Esophagus squamous epithelium (tissue), 5 donors: ENCODE data around the gene ACSF2. TPM values are rescaled to one million over a fixed set of nuclear protein-coding genes. Genes with fewer than 3 reads are reported as not detected.

ENCODE experiments used
- DNase-seq: peaks from one replicate; lab custom pipeline; 2025; lab: John Stamatoyannopoulos, UW
- H3K27ac ChIP-seq, 4 donors: fragments of 200-600 bp; sonication (generic); one replicate each; pipeline ENCODE4 v1.5.1; 2016 to 2019; ENCODE audit warnings: mild to moderate bottlenecking in 1 of 4
- H3K27me3 ChIP-seq, 4 donors: fragments of 200-600 bp; sonication (generic); 1 replicate in 3 of 4; 2 replicates in 1 of 4; pipeline versions ENCODE4 v1.5.1 to v1.6.0; 2017 to 2021; ENCODE audit warnings: antibody characterized with exemption in 1 of 4
- H3K36me3 ChIP-seq, 3 donors: fragments of 200-600 bp; sonication (generic); one replicate each; pipeline ENCODE4 v1.5.1; 2016 to 2019
- H3K4me1 ChIP-seq, 3 donors: fragments of 200-600 bp; sonication (generic); one replicate each; pipeline ENCODE4 v1.5.1; 2017 to 2019
- H3K4me3 ChIP-seq, 4 donors: fragments of 200-600 bp; sonication (generic); 1 replicate in 3 of 4; 2 replicates in 1 of 4; pipeline ENCODE4 v1.5.1; 2016 to 2019; ENCODE audit warnings: mild to moderate bottlenecking in 2 of 4, moderate library complexity in 1 of 4
- H3K9me3 ChIP-seq, 3 donors: fragments of 200-600 bp; sonication (generic); one replicate each; pipeline ENCODE4 v1.5.1; 2016 to 2019
- CTCF ChIP-seq, 6 experiments: fragments of 450-650 bp in 4 of 6; fragments of 200-600 bp in 2 of 6; sonication (generic) in 2 of 6; IDR thresholded peaks; one replicate each; pipeline ENCODE4 v1.5.1; 2016 to 2019; ENCODE audit warnings: antibody characterized with exemption in 6 of 6, mild to moderate bottlenecking in 4 of 6, moderate library complexity in 4 of 6
- POLR2A ChIP-seq, 4 donors: fragments of 450-650 bp; IDR thresholded peaks; one replicate each; pipeline ENCODE4 v1.6.1; 2017; ENCODE audit warnings: antibody characterized with exemption in 4 of 4, mild to moderate bottlenecking in 4 of 4, moderate library complexity in 3 of 4
- WGBS, 2 donors: methylation state at CpG; one replicate each; pipeline ENCODE4 v1.1.5; 2018; 5-methylcytosine and 5-hydroxymethylcytosine counted together
- intact Hi-C: fragments of 100-400 bp; cut with DNase I; formaldehyde crosslinking; loops from one replicate; pipeline ENCODE4 v1.15.0; 2022
- total RNA-seq, 4 donors: library from RNA; depleted of rRNA; stranded (reverse); fragments of >200 nt; gene quantifications; one replicate each; pipeline ENCODE4 v1.1.0, GENCODE V29; 2016
- donor health status: DM: yes; HTN: yes; CAD: no.

Gene ACSF2
- total RNA-seq, 4 donors from 2014 or later: 7.0 to 26.3 (median 19.0) TPM

DNA sequence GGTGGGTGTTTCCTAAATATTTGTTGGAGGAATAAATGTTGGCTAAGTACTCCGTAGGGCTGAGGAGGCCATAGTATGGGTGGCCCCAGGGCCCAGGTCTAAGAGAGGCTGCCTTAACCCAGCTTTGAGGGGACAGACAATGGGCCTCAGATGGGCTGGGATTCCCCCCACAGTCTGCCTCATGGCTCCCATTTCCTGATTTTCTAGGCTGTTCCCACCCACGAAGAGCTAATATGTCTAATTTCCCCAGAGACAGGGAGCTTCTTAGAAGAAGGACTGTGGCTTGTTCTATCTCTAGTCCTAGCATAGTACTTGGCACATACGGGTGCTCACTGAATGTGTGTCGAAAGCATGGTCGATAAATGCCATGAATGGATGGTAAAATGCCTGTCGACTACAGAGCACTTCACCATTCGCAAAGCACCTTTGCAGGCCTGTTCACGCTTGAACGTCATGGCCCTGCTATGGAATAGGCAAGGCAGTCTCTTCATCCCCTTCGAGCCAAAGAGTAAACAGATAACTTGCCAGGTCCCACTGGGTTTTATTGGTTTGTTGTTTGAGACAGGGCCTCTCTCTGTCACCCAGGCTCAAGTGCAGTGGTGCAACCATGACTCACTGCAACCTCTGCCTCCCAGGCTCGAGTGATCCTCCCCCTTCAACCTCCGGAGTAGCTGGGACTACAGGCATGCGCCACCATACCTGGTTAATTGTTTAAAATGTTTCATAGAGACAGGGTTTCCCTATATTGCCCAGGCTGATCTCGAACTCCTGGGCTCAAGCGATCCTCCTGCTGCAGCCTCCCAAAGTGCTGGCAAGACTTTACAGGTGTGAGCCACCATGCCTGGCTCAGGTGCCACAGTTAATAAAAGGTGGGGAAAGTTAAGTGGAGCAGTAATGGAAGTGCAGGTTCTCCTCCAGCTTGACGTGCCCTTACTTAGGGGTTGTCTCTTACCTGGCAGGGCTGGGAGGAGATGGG, 33.0 kb downstream of the ACSF2 start:
- peaks cover 0 to 30% (median 8%) of the 10 kb centered on the region in 3 donors for H3K4me1 ChIP-seq
- H3K4me3 ChIP-seq: no peak overlapping the region
- no peaks in the 10 kb centered on the region for H3K9me3 ChIP-seq
- intact Hi-C loops: no loop called here
- H3K36me3 ChIP-seq: peaks cover 0 to 18% (median 0%) of the 10 kb centered on the region in 3 donors
- no peaks in the 10 kb centered on the region for H3K27me3 ChIP-seq
- TF ChIP-seq POLR2A (IDR thresholded peaks at IDR 0.05) (no peak), CTCF (IDR thresholded peaks at IDR 0.05) (no peak)
- DNase-seq: no peak
- H3K27ac ChIP-seq: peak overlapping the region in 2 of 4 donors; percentile 28 to 51
- 54 to 57% methylated on average over 13 to 15 of the region's 16 CpGs for WGBS, 2 donors

- WGBS, 2 donors: 67 to 79% methylated on average over 3 to 4 of the region's 4 CpGs
- H3K4me3 ChIP-seq: no peak overlapping the region
- H3K4me1 ChIP-seq: peaks cover 0 to 30% (median 8%) of the 10 kb centered on the region in 3 donors
- H3K27ac ChIP-seq: no peak overlapping the region
- no peaks in the 10 kb centered on the region for H3K9me3 ChIP-seq
- H3K27me3 ChIP-seq: no peaks in the 10 kb centered on the region
- intact Hi-C loops: no loop called here
- DNase-seq: no peak
- H3K36me3 ChIP-seq: peaks cover 0 to 18% (median 0%) of the 10 kb centered on the region in 3 donors
- TF ChIP-seq POLR2A (IDR thresholded peaks at IDR 0.05): no peak
- no peak for TF ChIP-seq CTCF (IDR thresholded peaks at IDR 0.05)
Measured at GRCh38 chr17:50459756-50460155, 33.7 kb downstream of the ACSF2 start.

DNA sequence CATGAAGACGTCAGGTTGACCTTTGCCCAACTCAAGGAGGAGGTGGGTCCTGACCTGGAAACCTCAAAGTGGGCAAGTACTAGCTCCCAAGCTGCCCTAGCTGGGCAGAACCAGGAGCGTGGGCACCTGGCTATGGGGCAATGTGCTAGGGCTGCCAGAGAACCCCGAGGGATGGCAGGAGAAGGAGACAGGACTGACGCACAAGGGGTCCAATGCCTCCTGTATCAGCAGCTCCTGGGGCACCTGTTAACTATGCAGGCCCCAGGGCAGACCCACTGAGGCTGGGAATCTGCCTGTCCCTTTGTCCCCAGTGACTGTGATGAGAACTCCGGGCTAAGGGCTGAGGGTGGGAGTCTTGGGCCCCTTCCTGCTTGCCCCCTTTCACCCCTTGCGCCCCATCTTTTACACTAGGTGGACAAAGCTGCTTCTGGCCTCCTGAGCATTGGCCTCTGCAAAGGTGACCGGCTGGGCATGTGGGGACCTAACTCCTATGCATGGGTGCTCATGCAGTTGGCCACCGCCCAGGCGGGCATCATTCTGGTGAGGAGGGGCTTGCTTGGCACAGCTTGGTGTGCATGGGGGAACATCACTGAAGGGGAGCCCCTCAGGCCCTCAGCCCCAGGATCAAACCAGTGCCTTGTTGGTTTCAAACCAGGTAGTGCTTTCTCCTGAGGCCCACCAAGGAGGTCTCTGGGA, 35.0 kb downstream of the ACSF2 start:
- no peak for TF ChIP-seq CTCF (IDR thresholded peaks at IDR 0.05)
- TF ChIP-seq POLR2A (IDR thresholded peaks at IDR 0.05): no peak
- Histone ChIP-seq H3K27ac (no peak overlapping the region), H3K27me3 (no peaks in the 10 kb centered on the region), H3K36me3 (peaks cover 0 to 18% (median 0%) of the 10 kb centered on the region in 3 donors), H3K9me3 (no peaks in the 10 kb centered on the region), H3K4me3 (no peak overlapping the region), H3K4me1 (peaks cover 0 to 20% (median 5%) of the 10 kb centered on the region in 3 donors)
- WGBS, 2 donors: 87 to 94% methylated on average over 3 of the region's 9 CpGs
- intact Hi-C loops: no loop called here
- DNase-seq: no peak

GRCh38 chr17:50461550-50462132, 35.6 kb downstream of the ACSF2 start:
- intact Hi-C loops: no loop called here
- no peak for DNase-seq
- no peak overlapping the region for H3K4me3 ChIP-seq
- TF ChIP-seq POLR2A (IDR thresholded peaks at IDR 0.05): no peak
- TF ChIP-seq CTCF (IDR thresholded peaks at IDR 0.05): no peak
- H3K27ac ChIP-seq: no peak overlapping the region
- peaks cover 0 to 18% (median 0%) of the 10 kb centered on the region in 3 donors for H3K36me3 ChIP-seq
- no peaks in the 10 kb centered on the region for H3K27me3 ChIP-seq
- H3K4me1 ChIP-seq: peaks cover 0 to 26% (median 8%) of the 10 kb centered on the region in 3 donors
- no peaks in the 10 kb centered on the region for H3K9me3 ChIP-seq
- WGBS, 2 donors: 86 to 87% methylated on average over 6 of the region's 14 CpGs
